Mesodermal cell (in vitro differentiated cells): Measurements from ENCODE around the gene ATP8A1.
"Not testable (repeated sequence)": the region's sequence is repeated elsewhere in the genome, so short reads cannot be mapped to it uniquely, and the experiment has no call there.

Source experiments
- H3K27ac ChIP-seq: 2 replicates; pipeline ENCODE4 v1.7.0; 2013; ENCODE audit warnings: mild to moderate bottlenecking, low read depth, low read length, moderate library complexity; ENCODE audit not compliant: severe bottlenecking
- H3K36me3 ChIP-seq: 2 replicates; pipeline ENCODE4 v1.7.1; 2013; ENCODE audit warnings: mild to moderate bottlenecking, low read length, moderate library complexity; ENCODE audit not compliant: control insufficient read depth, insufficient read depth
- H3K4me1 ChIP-seq: one replicate; pipeline ENCODE4 v1.7.1; 2013; ENCODE audit warnings: mild to moderate bottlenecking, low read length; ENCODE audit not compliant: insufficient read depth, control insufficient read depth, poor library complexity, severe bottlenecking
- H3K4me3 ChIP-seq: 2 replicates; pipeline ENCODE4 v1.7.0; 2013; ENCODE audit warnings: low read length, control low read depth, mild to moderate bottlenecking; ENCODE audit not compliant: insufficient read depth, poor library complexity, severe bottlenecking; ENCODE audit errors: extremely low read depth
- H3K9me3 ChIP-seq: 2 replicates; pipeline ENCODE4 v1.7.1; 2013; ENCODE audit warnings: mild to moderate bottlenecking, low read length, moderate library complexity; ENCODE audit not compliant: control insufficient read depth
- WGBS, 2 experiments: methylation state at CpG; one replicate each; pipeline ENCODE4 v1.1.5; 2013; ENCODE audit warnings: missing lambda C conversion rate in 2 of 2; ENCODE audit not compliant: insufficient coverage in 2 of 2; 5-methylcytosine and 5-hydroxymethylcytosine counted together

The ATP8A1 gene

GRCh38 chr4:42471896-42472295 lies 185.0 kb downstream of the ATP8A1 start:
- Histone ChIP-seq H3K4me3 (no peak overlapping the region), H3K4me1 (no peaks in the 10 kb centered on the region), H3K27ac (no peak overlapping the region), H3K9me3 (no peaks in the 10 kb centered on the region), H3K36me3 (no peaks in the 10 kb centered on the region)
- WGBS, 2 experiments: 79 to 80% methylated on average over 2 of the region's 3 CpGs

DNA sequence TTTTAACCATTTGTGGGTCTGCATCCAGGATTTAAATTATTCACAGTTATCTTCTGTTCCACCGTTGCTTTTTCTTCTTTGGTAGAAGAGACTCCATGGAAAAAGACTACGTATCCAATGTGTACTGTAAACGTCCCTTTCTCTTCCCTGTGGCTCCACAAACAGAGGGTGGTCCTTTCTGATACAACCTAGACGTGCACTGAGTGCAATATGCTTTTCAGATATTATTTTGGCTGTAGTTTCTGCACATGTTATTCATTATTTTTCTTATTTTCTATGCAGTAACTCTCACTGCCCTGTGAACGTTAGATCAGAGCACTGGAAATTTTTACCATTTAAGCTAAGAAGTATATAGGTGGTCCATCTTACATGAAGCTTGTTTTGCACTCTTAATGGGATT lies 186.9 kb downstream of the ATP8A1 start:
- 80 to 89% methylated on average over 1 to 3 of the region's 5 CpGs for WGBS, 2 experiments
- no peak overlapping the region for H3K4me3 ChIP-seq
- H3K4me1 ChIP-seq: no peaks in the 10 kb centered on the region
- H3K27ac ChIP-seq: no peak overlapping the region
- H3K36me3 ChIP-seq: no peaks in the 10 kb centered on the region
- no peaks in the 10 kb centered on the region for H3K9me3 ChIP-seq

DNA sequence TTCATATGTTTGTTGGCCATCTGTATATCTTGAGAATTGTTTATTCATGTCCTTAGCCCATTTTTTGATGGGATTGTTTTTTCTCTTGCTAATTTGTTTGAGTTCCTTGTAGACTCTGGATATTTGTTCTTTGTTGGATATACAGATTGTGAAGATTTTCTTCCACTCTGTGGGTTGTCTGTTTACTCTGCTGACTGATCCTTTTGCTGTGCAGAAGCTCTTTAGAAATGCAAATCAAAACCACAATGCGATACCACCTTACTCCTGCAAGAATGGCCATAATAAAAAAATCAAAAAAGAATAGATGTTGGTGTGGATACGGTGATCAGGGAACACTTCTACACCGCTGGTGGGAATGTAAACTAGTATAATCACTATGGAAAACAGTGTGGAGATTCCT lies 189.1 kb downstream of the ATP8A1 start:
- not testable (repeated sequence) for H3K27ac ChIP-seq, H3K4me3 ChIP-seq, H3K36me3 ChIP-seq, H3K4me1 ChIP-seq, H3K9me3 ChIP-seq
- no CpG with 5 or more reads among the region's 3 CpGs for WGBS, 2 experiments

DNA sequence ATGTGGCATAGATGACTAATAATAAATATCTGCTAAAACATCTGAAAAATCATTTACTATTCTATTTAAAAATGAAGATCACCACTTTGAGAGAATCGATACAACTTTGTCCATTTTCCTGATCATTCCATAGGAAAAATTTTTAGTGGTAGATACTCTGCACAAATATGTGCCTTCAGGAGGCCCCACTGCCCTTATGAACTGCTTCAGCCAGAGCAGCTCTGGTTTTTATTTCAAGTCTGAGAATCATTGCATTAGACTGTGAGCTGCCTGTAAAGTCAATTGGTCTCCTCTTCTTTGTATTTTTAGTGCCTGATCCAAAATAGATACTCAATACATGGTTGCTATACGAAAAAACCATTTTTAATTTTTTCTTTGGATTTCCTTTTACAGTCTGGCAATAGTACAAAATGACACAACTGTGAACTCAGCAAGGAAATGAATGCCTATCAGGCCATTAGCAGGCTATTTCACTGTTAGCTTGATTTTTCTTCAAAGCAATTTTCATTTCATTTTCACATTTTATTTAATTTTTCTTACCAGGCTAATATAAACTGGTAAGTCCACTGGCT lies 190.5 kb downstream of the ATP8A1 start:
- Histone ChIP-seq H3K9me3 (no peaks in the 10 kb centered on the region), H3K36me3 (no peaks in the 10 kb centered on the region), H3K27ac (no peak overlapping the region), H3K4me1 (no peaks in the 10 kb centered on the region), H3K4me3 (no peak overlapping the region)
- WGBS, 2 experiments: 88 to 100% methylated on average over 1 of the region's 2 CpGs

GRCh38 chr4:42464550-42465094 lies 192.3 kb downstream of the ATP8A1 start:
- WGBS, 2 experiments: 89 to 100% methylated on average over 3 to 5 of the region's 8 CpGs

DNA sequence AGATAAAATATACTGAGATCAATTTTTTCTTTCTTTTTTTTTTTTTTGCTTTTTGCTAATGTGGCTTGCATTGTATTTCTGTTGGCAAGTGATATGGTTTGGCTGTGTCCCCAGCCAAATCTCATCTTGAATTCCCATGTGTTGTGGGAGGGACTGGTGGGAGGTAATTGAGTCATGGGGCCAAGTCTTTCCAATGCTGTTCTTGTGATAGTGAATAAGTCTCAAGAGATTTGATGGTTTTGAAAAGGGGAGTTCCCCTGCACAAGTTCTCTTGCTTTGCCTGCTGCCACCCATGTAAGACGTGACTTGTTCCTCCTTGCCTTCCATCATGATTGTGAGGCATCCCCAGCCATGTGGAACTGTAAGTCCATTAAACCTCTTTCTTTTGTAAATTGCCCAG lies 195.7 kb downstream of the ATP8A1 start:
- not testable (repeated sequence) for H3K27ac ChIP-seq
- 100% methylated on average over 1 of the region's 1 CpG; no CpG with 5 or more reads in 1 of the 2 experiments for WGBS, 2 experiments

More at GRCh38 chr4:42464550-42465094, 192.3 kb downstream of the ATP8A1 start:
- no peak overlapping the region for H3K4me3 ChIP-seq
- H3K36me3 ChIP-seq: no peaks in the 10 kb centered on the region
- H3K27ac ChIP-seq: no peak overlapping the region
- no peaks in the 10 kb centered on the region for H3K4me1 ChIP-seq
- H3K9me3 ChIP-seq: no peaks in the 10 kb centered on the region

GRCh38 chr4:42460043-42460442 lies 196.9 kb downstream of the ATP8A1 start:
- Histone ChIP-seq H3K36me3 (no peaks in the 10 kb centered on the region), H3K9me3 (no peaks in the 10 kb centered on the region), H3K4me3 (no peak overlapping the region), H3K4me1 (no peaks in the 10 kb centered on the region), H3K27ac (no peak overlapping the region)
- WGBS, 2 experiments: no CpG with 5 or more reads among the region's 4 CpGs

More for the DNA sequence above, 195.7 kb downstream of the ATP8A1 start:
- not testable (repeated sequence) for H3K36me3 ChIP-seq, H3K9me3 ChIP-seq, H3K4me1 ChIP-seq, H3K4me3 ChIP-seq

DNA sequence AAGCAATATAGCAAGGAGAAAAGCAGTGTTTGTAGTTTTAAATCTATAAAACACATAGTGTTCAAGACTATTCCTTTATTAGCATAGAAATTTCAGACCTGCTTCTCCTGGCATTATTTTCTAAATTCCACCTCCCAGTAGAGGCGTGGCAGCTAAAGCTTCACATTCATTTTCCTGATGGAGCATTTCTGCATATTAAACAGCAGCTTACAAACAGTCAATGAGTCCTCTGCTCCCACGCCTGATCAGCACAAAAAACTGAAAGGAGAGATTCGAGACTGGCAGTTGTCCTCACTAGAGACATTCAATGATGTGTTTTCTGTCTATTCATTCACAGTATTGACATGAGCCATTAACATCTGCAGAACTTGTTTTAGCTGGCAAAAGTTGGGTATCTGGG lies 198.2 kb downstream of the ATP8A1 start:
- H3K9me3 ChIP-seq: no peaks in the 10 kb centered on the region
- H3K36me3 ChIP-seq: no peaks in the 10 kb centered on the region
- no peaks in the 10 kb centered on the region for H3K4me1 ChIP-seq
- WGBS, 2 experiments: 66 to 90% methylated on average over 1 to 3 of the region's 3 CpGs
- H3K4me3 ChIP-seq: no peak overlapping the region
- no peak overlapping the region for H3K27ac ChIP-seq

- 60% methylated on average over 1 of the region's 2 CpGs; no CpG with 5 or more reads in 1 of the 2 experiments for WGBS, 2 experiments
Measured at GRCh38 chr4:42454755-42455420, 202.0 kb downstream of the ATP8A1 start.

DNA sequence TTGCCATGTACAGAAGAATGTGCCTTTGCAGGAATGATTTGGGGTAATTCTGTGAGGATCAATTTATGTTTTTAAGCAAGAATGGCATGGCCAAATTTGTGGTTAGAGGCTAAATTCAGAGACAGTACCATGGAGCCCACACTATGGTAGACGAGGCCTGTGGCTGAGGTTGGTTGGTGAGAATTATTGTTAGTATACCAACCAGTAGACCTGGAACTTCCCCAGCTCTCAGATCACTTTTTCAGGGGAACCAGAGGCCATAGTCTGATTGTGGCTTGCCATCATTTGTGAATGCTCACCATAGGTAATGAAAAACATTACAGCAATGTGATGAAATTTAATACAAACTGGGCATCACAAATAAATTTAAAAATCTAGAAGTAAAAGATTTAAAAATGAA lies 203.3 kb downstream of the ATP8A1 start:
- H3K27ac ChIP-seq: no peak overlapping the region
- 60 to 63% methylated on average over 1 of the region's 1 CpG for WGBS, 2 experiments
- H3K36me3 ChIP-seq: no peaks in the 10 kb centered on the region
- no peaks in the 10 kb centered on the region for H3K9me3 ChIP-seq
- no peak overlapping the region for H3K4me3 ChIP-seq
- H3K4me1 ChIP-seq: no peaks in the 10 kb centered on the region

More at GRCh38 chr4:42454755-42455420, 202.0 kb downstream of the ATP8A1 start:
- Histone ChIP-seq H3K27ac (no peak overlapping the region), H3K9me3 (no peaks in the 10 kb centered on the region), H3K4me3 (no peak overlapping the region), H3K36me3 (no peaks in the 10 kb centered on the region), H3K4me1 (no peaks in the 10 kb centered on the region)

DNA sequence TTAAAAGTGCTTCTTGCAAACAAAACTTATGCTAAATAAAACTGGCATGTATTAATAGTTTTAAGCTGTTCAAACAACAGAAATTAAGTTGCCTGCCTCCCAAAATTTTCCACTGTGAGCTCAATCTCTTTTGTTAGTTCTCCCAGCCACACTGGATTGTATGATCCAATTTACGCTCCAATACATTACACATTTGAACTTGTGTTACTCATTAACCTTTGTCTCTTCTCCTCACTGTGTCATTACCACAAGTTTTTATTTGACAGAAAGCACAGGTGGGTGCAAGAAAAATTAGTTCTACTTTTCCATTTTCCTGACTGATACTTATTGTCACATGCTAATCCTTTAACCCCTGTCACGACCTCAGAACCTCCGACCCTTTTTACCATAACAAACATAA lies 204.1 kb downstream of the ATP8A1 start:
- H3K4me3 ChIP-seq: no peak overlapping the region
- no peak overlapping the region for H3K27ac ChIP-seq
- no peaks in the 10 kb centered on the region for H3K36me3 ChIP-seq
- 57 to 69% methylated on average over 3 of the region's 3 CpGs for WGBS, 2 experiments
- H3K4me1 ChIP-seq: no peaks in the 10 kb centered on the region
- H3K9me3 ChIP-seq: no peaks in the 10 kb centered on the region
